ENCODE data around the gene CTDP1.

Gene CTDP1

GRCh38 chr18:79770826-79771225, 91.2 kb downstream of the CTDP1 start:
- DNase-seq, result no peak

GRCh38 chr18:79771446-79772107, 92.0 kb downstream of the CTDP1 start:
- DNase-seq, result no peak

GRCh38 chr18:79772108-79772864, 92.7 kb downstream of the CTDP1 start:
- DNase-seq, result no peak

- no peak for DNase-seq
Measured at GRCh38 chr18:79772865-79773696, 93.5 kb downstream of the CTDP1 start.

GRCh38 chr18:79774111-79774510, 94.5 kb downstream of the CTDP1 start:
- DNase-seq, result no peak

- no peak for DNase-seq
Measured at GRCh38 chr18:79775441-79776221, 96.0 kb downstream of the CTDP1 start.

GRCh38 chr18:79776674-79777073, 97.1 kb downstream of the CTDP1 start:
- DNase-seq, result no peak

GRCh38 chr18:79778291-79778791, 98.7 kb downstream of the CTDP1 start:
- DNase-seq, result no peak

- DNase-seq, result no peak
Measured at GRCh38 chr18:79779021-79779699, 99.6 kb downstream of the CTDP1 start.

GRCh38 chr18:79779700-79780190, 100.1 kb downstream of the CTDP1 start:
- DNase-seq, result no peak

GRCh38 chr18:79780547-79780946, 100.9 kb downstream of the CTDP1 start:
- DNase-seq, result no peak

- no peak for DNase-seq
Measured at GRCh38 chr18:79781331-79781941, 101.8 kb downstream of the CTDP1 start.

GRCh38 chr18:79782566-79783308, 103.1 kb downstream of the CTDP1 start:
- no peak for DNase-seq

GRCh38 chr18:79784071-79784913, 104.7 kb downstream of the CTDP1 start:
- DNase-seq, result no peak

GRCh38 chr18:79784965-79785770, 105.6 kb downstream of the CTDP1 start:
- DNase-seq, result no peak

- no peak for DNase-seq
Measured at GRCh38 chr18:79785831-79786230, 106.2 kb downstream of the CTDP1 start.

- DNase-seq, result no peak
Measured at GRCh38 chr18:79786304-79786703, 106.7 kb downstream of the CTDP1 start.

- DNase-seq, result no peak
Measured at GRCh38 chr18:79786786-79787526, 107.4 kb downstream of the CTDP1 start.
